A549 (cell line): ENCODE measurements around the gene DSTYK. TPM values are rescaled to one million over a fixed set of nuclear protein-coding genes. Genes with fewer than 3 reads are reported as not detected.
A peak's percentile ranks its signal among the peaks of the same experiment; 100 is the strongest.

Source experiments
- ATAC-seq, 2 experiments: fragments of 200-7000 bp in 1 of 2; fragments of >200 bp in 1 of 2; cut with Nextera tagmentation in 1 of 2; cut with Tn5 transposase in 1 of 2; 3 replicates each; pipeline versions ENCODE4 v1.8.0 to v1.9.1; 2018 to 2020; ENCODE audit warnings: mild to moderate bottlenecking in 1 of 2, moderate library complexity in 1 of 2
- CTCF ChIA-PET: fragments of 300-600 bp; sonication (Branson Sonifier 250); formaldehyde crosslinking; extraction: SDS; loops from one replicate; lab custom pipeline; 2021; ENCODE audit warnings: antibody characterized with exemption, inconsistent platforms; lab: Yijun Ruan, JAX
- POLR2A ChIA-PET: fragments of 350-600 bp; formaldehyde crosslinking; extraction: SDS; loops from one replicate; lab custom pipeline; 2021; ENCODE audit warnings: antibody characterized with exemption, inconsistent platforms; lab: Yijun Ruan, JAX
- DNase-seq, 2 experiments: peaks; one replicate each; pipeline versions ENCODE4 v3.0.0 to v3.0.0-alpha.2; 2011 to 2016; ENCODE audit warnings: low read depth in 1 of 2, low spot score in 1 of 2
- FAIRE-seq: peaks from 2 replicates; lab custom pipeline; 2011; peaks lifted over from hg19 to GRCh38; lab: Jason Lieb, UNC
- H3K27ac ChIP-seq, 2 experiments: fragments of >200 bp; sonication (Bioruptor Twin); formaldehyde crosslinking; 3 replicates each; pipeline ENCODE4 v1.5.1; 2016 to 2017
- H3K4me1 ChIP-seq: fragments of >200 bp; sonication (Bioruptor Twin); formaldehyde crosslinking; 3 replicates; pipeline ENCODE4 v1.6.1; 2016
- H3K4me2 ChIP-seq: fragments of >200 bp; sonication (Bioruptor Twin); formaldehyde crosslinking; 3 replicates; pipeline ENCODE4 v1.6.1; 2016
- H3K4me3 ChIP-seq: fragments of >200 bp; sonication (Bioruptor Twin); formaldehyde crosslinking; 3 replicates; pipeline ENCODE4 v1.5.1; 2016
- H3K9me3 ChIP-seq: fragments of >200 bp; sonication (Bioruptor Twin); formaldehyde crosslinking; 3 replicates; pipeline ENCODE4 v1.6.1; 2016
- BCL3 ChIP-seq: fragments of >200 bp; sonication (Bioruptor Twin); formaldehyde crosslinking; IDR thresholded peaks from 3 replicates; pipeline ENCODE4 v1.6.1; 2016
- CBX8 ChIP-seq: fragments of 200-600 bp; sonication (generic); IDR thresholded peaks from 2 replicates; pipeline ENCODE4 v1.6.1; 2016
- E2F6 ChIP-seq: IDR thresholded peaks from 2 replicates; pipeline ENCODE4 v1.6.1; 2012; ENCODE audit warnings: low read depth, borderline replicate concordance
- EHF ChIP-seq: fragments of 250-450 bp; sonication (Bioruptor Pico); IDR thresholded peaks from 2 replicates; pipeline ENCODE4 v1.5.0; 2020; ENCODE audit warnings: mild to moderate bottlenecking
- ELK1 ChIP-seq: fragments of 150-350 bp; IDR thresholded peaks from 2 replicates; pipeline ENCODE4 v1.6.1; 2014; ENCODE audit warnings: low read depth, mild to moderate bottlenecking, low read length
- FOSB ChIP-seq: fragments of 250-450 bp; sonication (Bioruptor Pico); IDR thresholded peaks from 2 replicates; pipeline ENCODE4 v1.5.0; 2020; ENCODE audit warnings: mild to moderate bottlenecking, moderate library complexity
- GATA3 ChIP-seq: IDR thresholded peaks from 2 replicates; pipeline ENCODE4 v1.6.1; 2012; ENCODE audit warnings: borderline replicate concordance
- HEYL ChIP-seq: fragments of 250-450 bp; sonication (Bioruptor Pico); IDR thresholded peaks from 2 replicates; pipeline ENCODE4 v1.8.0; 2021; ENCODE audit warnings: mild to moderate bottlenecking, moderate library complexity
- HOXA7 ChIP-seq: fragments of 250-450 bp; sonication (Bioruptor Pico); IDR thresholded peaks from 2 replicates; pipeline ENCODE4 v1.5.0; 2020; ENCODE audit warnings: mild to moderate bottlenecking, moderate library complexity
- JUNB ChIP-seq: fragments of >200 bp; sonication (Bioruptor Twin); formaldehyde crosslinking; IDR thresholded peaks from 2 replicates; pipeline ENCODE4 v1.6.1; 2016
- MAFK ChIP-seq: fragments of 450-650 bp; IDR thresholded peaks from 2 replicates; pipeline ENCODE4 v1.6.1; 2014; ENCODE audit not compliant: partially characterized antibody
- MAX ChIP-seq: IDR thresholded peaks from 2 replicates; pipeline ENCODE4 v1.6.1; 2012
- PBX3 ChIP-seq: IDR thresholded peaks from 2 replicates; pipeline ENCODE4 v1.6.1; 2012
- POLR2AphosphoS2 ChIP-seq: conservative IDR thresholded peaks from 2 replicates; pipeline ENCODE4 v1.6.1; 2012; ENCODE audit warnings: low read length, improper control_type of control experiment, inconsistent platforms
- RFX5 ChIP-seq: fragments of 450-650 bp; IDR thresholded peaks from 2 replicates; pipeline ENCODE4 v1.7.1; 2014; ENCODE audit warnings: antibody characterized with exemption, mild to moderate bottlenecking, moderate library complexity
- SMC3 ChIP-seq: fragments of >200 bp; sonication (Bioruptor Twin); formaldehyde crosslinking; IDR thresholded peaks from 3 replicates; pipeline ENCODE4 v1.6.1; 2018; ENCODE audit warnings: inconsistent platforms
- SREBF2 ChIP-seq: fragments of 450-650 bp; IDR thresholded peaks from 2 replicates; pipeline ENCODE4 v1.6.1; 2014; ENCODE audit warnings: mild to moderate bottlenecking, moderate library complexity
- TP53 ChIP-seq: fragments of 250-450 bp; sonication (Bioruptor Pico); IDR thresholded peaks from 2 replicates; pipeline ENCODE4 v1.5.0; 2021; ENCODE audit warnings: mild to moderate bottlenecking, moderate library complexity
- ZSCAN20 ChIP-seq: fragments of 250-450 bp; sonication (Bioruptor Pico); IDR thresholded peaks from 2 replicates; pipeline ENCODE4 v1.8.0; 2022; ENCODE audit warnings: mild to moderate bottlenecking, moderate library complexity
- WGBS: methylation state at CpG from one replicate; pipeline ENCODE4 v1.1.6; 2017; ENCODE audit errors: missing lambda C conversion rate; 5-methylcytosine and 5-hydroxymethylcytosine counted together
- polyA plus RNA-seq, 4 experiments: library from polyadenylated mRNA; depleted of rRNA in 3 of 4; stranded (reverse); fragments of >200 nt; fragmentation: RNase III in 1 of 4; extraction: RNeasy Plus Mini Kit Qiagen cat#74134 plus additional on column Dnase treatment in 1 of 4; gene quantifications; 2 replicates in 3 of 4; 3 replicates in 1 of 4; pipeline ENCODE4 v1.2.3, GENCODE V29; 2011 to 2017
- TF ChIP-seq, protein P1 (sequence below): fragments of 450-650 bp; IDR thresholded peaks from 2 replicates; pipeline ENCODE4 v1.6.1; 2014; ENCODE audit warnings: antibody characterized with exemption
- TF ChIP-seq, protein P2 (sequence below): fragments of 250-450 bp; sonication (Bioruptor Pico); IDR thresholded peaks from 2 replicates; pipeline ENCODE4 v1.5.0; 2021; ENCODE audit warnings: mild to moderate bottlenecking, moderate library complexity, borderline replicate concordance

Gene DSTYK
- polyA plus RNA-seq, 2 of the 4 experiments (the other 2 are of a cell fraction): 8.6 to 9.0 TPM

GRCh38 chr1:205152505-205152904 lies 59.0 kb downstream of the DSTYK start:
- Histone ChIP-seq H3K4me3 (no peak overlapping the region), H3K9me3 (peaks cover 21% of the 10 kb centered on the region), H3K4me1 (peaks cover 1% of the 10 kb centered on the region; the same call in 2 of the 3 replicates), H3K27ac (no peak overlapping the region), H3K4me2 (no peak overlapping the region)
- FAIRE-seq (no peak), ATAC-seq (no peak), DNase-seq (no peak)
- 98% methylated on average over 4 of the region's 4 CpGs for WGBS
- no peak for TF ChIP-seq POLR2AphosphoS2
- TF ChIP-seq MAFK: peak; percentile 95
- CTCF ChIA-PET: interaction anchor here (1.7 to 4.5 kb wide), 3 partner anchors 9 to 11 kb away, joined by 4 to 31 read pairs (median 5); no protein-coding TSS in a partner anchor
- POLR2A ChIA-PET: no interaction called here

GRCh38 chr1:205150651-205151428 lies 60.7 kb downstream of the DSTYK start:
- H3K4me2 ChIP-seq: no peak overlapping the region
- no peak overlapping the region for H3K27ac ChIP-seq
- ChIA-PET POLR2A (no interaction called here), CTCF (interaction anchor here (0.7 to 4.5 kb wide), 13 partner anchors 10 to 989 kb away, joined by 3 to 31 read pairs (median 4); no protein-coding TSS in a partner anchor)
- TF ChIP-seq HOXA7 (CRISPR knock-in tag): no peak
- TF ChIP-seq SMC3: no peak
- no peak for TF ChIP-seq TP53 (CRISPR knock-in tag)
- TF ChIP-seq JUNB: no peak
- TF ChIP-seq GATA3: no peak
- TF ChIP-seq POLR2AphosphoS2: no peak
- no peak for TF ChIP-seq EHF (CRISPR knock-in tag)
- TF ChIP-seq PBX3: no peak
- TF ChIP-seq CBX8: no peak
- no peak for TF ChIP-seq E2F6
- TF ChIP-seq MAX: no peak
- TF ChIP-seq, protein P1, sequence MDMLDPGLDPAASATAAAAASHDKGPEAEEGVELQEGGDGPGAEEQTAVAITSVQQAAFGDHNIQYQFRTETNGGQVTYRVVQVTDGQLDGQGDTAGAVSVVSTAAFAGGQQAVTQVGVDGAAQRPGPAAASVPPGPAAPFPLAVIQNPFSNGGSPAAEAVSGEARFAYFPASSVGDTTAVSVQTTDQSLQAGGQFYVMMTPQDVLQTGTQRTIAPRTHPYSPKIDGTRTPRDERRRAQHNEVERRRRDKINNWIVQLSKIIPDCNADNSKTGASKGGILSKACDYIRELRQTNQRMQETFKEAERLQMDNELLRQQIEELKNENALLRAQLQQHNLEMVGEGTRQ: no peak
- no peak for TF ChIP-seq RFX5
- TF ChIP-seq, protein P2, sequence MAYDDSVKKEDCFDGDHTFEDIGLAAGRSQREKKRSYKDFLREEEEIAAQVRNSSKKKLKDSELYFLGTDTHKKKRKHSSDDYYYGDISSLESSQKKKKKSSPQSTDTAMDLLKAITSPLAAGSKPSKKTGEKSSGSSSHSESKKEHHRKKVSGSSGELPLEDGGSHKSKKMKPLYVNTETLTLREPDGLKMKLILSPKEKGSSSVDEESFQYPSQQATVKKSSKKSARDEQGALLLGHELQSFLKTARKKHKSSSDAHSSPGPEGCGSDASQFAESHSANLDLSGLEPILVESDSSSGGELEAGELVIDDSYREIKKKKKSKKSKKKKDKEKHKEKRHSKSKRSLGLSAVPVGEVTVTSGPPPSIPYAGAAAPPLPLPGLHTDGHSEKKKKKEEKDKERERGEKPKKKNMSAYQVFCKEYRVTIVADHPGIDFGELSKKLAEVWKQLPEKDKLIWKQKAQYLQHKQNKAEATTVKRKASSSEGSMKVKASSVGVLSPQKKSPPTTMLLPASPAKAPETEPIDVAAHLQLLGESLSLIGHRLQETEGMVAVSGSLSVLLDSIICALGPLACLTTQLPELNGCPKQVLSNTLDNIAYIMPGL: no peak
- no peak for TF ChIP-seq HEYL
- TF ChIP-seq SREBF2: no peak
- TF ChIP-seq BCL3: no peak
- TF ChIP-seq FOSB (CRISPR knock-in tag): no peak
- no peak for TF ChIP-seq ZSCAN20 (CRISPR knock-in tag)
- no peak for TF ChIP-seq ELK1
- DNase-seq (no peak), FAIRE-seq (no peak), ATAC-seq (no peak)
- peaks cover 7% of the 10 kb centered on the region for H3K9me3 ChIP-seq
- H3K4me1 ChIP-seq: peaks cover 9% of the 10 kb centered on the region; the same call in 2 of the 3 replicates
- no peak overlapping the region for H3K4me3 ChIP-seq
- 87% methylated on average over 4 of the region's 5 CpGs for WGBS
